ENCODE results near the gene GOLIM4.
"Not testable (repeated sequence)": the region's sequence is repeated elsewhere in the genome, so short reads cannot be mapped to it uniquely, and the experiment has no call there.

Gene GOLIM4

DNA sequence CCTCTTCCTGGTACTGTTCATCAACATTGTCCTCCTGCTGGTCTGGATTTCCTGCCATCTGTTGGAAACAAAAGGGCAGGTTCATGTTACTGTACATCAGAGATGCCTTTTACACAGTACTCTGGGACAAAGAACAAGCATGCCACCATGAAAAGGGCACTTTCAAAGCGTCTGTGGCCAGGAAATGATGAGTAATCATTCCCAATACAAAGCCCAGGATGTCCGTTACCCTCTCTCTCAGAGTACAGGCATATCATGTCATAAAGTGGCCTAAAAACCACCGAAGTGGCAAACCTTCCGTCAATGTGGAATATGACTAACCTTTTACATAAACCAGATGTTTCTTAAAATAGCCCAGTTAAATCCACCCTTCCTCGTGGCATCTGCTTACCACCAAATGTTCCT lies 71.2 kb downstream of the GOLIM4 start:
- no peak overlapping the region for H3K4me3 ChIP-seq (ENCODE audit: low read length)
- peak; percentile 10 for DNase-seq (ENCODE audit: low read depth, low spot score)

- no peak for DNase-seq (ENCODE audit: low read depth, low spot score)
- no peak overlapping the region for H3K4me3 ChIP-seq (ENCODE audit: low read length)
Measured at GRCh38 chr3:168021737-168022450, 73.8 kb downstream of the GOLIM4 start.

GRCh38 chr3:168011280-168011679 lies 84.4 kb downstream of the GOLIM4 start:
- not testable (repeated sequence) for DNase-seq (ENCODE audit: low read depth, low spot score)

DNA sequence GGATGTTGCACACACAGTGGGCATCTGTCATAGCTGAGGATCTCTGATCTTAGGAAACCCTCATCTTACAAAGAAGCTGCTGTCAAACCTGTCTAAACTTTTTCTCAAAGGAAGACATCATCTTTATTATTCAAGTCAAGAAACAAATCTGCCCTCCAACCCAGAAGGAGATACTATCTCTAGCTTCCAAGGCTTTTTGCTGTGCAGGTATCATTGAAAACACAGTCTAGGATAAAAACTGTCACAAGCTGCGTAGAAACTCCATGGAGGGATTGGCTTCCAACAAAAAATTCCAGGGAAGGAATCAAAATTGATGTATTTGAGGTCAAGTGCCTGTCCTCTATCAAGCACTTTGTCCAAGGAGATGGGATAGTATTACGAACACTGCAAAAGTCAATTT lies 89.1 kb downstream of the GOLIM4 start:
- no peak overlapping the region for H3K4me3 ChIP-seq (ENCODE audit: low read length)
- no peak for DNase-seq (ENCODE audit: low read depth, low spot score)

More at GRCh38 chr3:168011280-168011679, 84.4 kb downstream of the GOLIM4 start:
- not testable (repeated sequence) for H3K4me3 ChIP-seq (ENCODE audit: low read length)

GRCh38 chr3:168003911-168004310 lies 91.8 kb downstream of the GOLIM4 start:
- DNase-seq (ENCODE audit: low read depth, low spot score): no peak
- no peak overlapping the region for H3K4me3 ChIP-seq (ENCODE audit: low read length)

DNA sequence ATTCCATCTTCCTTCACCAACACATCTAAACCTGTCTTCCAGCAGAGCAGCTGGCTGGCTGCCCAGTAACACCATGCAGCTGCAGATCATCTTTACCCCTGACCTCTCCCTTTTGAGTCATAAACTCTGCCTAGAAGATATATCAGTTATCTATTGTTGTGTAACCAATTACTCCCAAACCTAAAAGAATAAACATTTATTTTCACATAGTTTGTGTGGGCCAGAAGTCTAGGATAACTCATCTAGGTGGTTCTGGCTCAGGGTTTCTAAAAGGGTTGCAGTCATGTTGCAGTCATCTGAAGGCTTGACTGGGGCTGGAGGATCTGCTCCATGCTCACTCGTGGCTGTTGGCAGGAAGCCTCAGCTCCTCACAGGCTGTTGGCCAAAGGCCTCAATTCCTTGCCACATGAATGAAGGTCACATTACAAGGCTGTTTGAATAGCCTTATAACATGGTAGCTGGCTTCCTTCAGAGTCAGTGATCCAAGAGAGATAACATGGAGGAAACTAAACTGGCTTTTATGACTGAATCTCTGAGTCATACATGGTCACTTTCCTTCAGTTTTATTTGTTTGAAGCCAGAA lies 92.8 kb downstream of the GOLIM4 start:
- H3K4me3 ChIP-seq (ENCODE audit: low read length): no peak overlapping the region
- DNase-seq (ENCODE audit: low read depth, low spot score): no peak

- H3K4me3 ChIP-seq (ENCODE audit: low read length): no peak overlapping the region
Measured at GRCh38 chr3:168001244-168001643, 94.5 kb downstream of the GOLIM4 start.

GRCh38 chr3:167998253-167998652 lies 97.5 kb downstream of the GOLIM4 start:
- no peak for DNase-seq (ENCODE audit: low read depth, low spot score)
- H3K4me3 ChIP-seq (ENCODE audit: low read length): no peak overlapping the region

More at GRCh38 chr3:168001244-168001643, 94.5 kb downstream of the GOLIM4 start:
- no peak for DNase-seq (ENCODE audit: low read depth, low spot score)

GRCh38 chr3:167996514-167996913 lies 99.2 kb downstream of the GOLIM4 start:
- no peak for DNase-seq (ENCODE audit: low read depth, low spot score)
- no peak overlapping the region for H3K4me3 ChIP-seq (ENCODE audit: low read length)

DNA sequence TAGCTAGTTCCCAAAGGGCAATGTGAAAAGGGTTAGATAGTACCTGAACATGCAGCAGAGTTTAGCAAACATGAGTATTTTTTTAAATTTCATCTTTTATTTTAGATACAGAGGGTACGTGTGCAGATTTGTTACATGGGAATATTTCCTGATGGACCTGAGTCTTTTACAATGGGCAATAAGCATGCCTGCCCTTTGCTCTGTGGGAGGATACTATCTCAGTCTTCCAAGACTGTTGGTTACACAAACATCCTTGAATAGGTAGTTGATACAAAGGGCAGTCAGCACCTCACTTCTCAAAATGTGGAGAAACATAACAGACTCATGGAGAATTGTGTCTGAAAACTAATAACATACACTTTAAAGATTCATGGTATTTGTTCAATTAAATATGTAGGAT lies 103.3 kb downstream of the GOLIM4 start:
- H3K4me3 ChIP-seq (ENCODE audit: low read length): no peak overlapping the region

GRCh38 chr3:167991213-167991612 lies 104.5 kb downstream of the GOLIM4 start:
- no peak for DNase-seq (ENCODE audit: low read depth, low spot score)
- no peak overlapping the region for H3K4me3 ChIP-seq (ENCODE audit: low read length)

More for the DNA sequence above, 103.3 kb downstream of the GOLIM4 start:
- DNase-seq (ENCODE audit: low read depth, low spot score): no peak

GRCh38 chr3:167989999-167990398 lies 105.7 kb downstream of the GOLIM4 start:
- DNase-seq (ENCODE audit: low read depth, low spot score): no peak
- no peak overlapping the region for H3K4me3 ChIP-seq (ENCODE audit: low read length)

- DNase-seq (ENCODE audit: low read depth, low spot score): no peak
- no peak overlapping the region for H3K4me3 ChIP-seq (ENCODE audit: low read length)
Measured at GRCh38 chr3:167989066-167989465, 106.7 kb downstream of the GOLIM4 start.

GRCh38 chr3:167983583-167983982 lies 112.1 kb downstream of the GOLIM4 start:
- DNase-seq (ENCODE audit: low read depth, low spot score): no peak
- no peak overlapping the region for H3K4me3 ChIP-seq (ENCODE audit: low read length)

- no peak for DNase-seq (ENCODE audit: low read depth, low spot score)
- no peak overlapping the region for H3K4me3 ChIP-seq (ENCODE audit: low read length)
Measured at GRCh38 chr3:167978486-167978885, 117.2 kb downstream of the GOLIM4 start.

GRCh38 chr3:167978071-167978470 lies 117.7 kb downstream of the GOLIM4 start:
- DNase-seq (ENCODE audit: low read depth, low spot score): no peak
- no peak overlapping the region for H3K4me3 ChIP-seq (ENCODE audit: low read length)

- no peak for DNase-seq (ENCODE audit: low read depth, low spot score)
- no peak overlapping the region for H3K4me3 ChIP-seq (ENCODE audit: low read length)
Measured at GRCh38 chr3:167976516-167977361, 119.0 kb downstream of the GOLIM4 start.

DNA sequence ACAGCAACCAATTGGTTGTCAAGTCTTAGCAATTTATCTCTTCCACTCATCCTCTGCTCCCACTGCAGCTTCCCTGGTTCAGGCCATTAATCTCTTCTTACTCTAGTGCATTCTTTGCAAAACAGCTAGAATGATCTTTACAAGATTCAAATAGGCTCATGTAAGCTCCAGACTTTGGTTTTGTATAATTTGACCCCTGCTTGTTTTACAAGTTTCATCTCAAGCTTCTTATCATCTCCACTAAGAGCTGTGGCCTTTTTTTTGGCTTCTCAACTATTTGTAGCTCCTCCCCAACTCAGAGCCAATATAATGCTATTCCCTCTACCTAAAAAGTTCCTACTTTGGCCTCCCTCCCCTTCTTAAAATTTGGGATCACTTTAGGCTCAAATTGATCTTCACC lies 121.8 kb downstream of the GOLIM4 start:
- DNase-seq (ENCODE audit: low read depth, low spot score): no peak
- no peak overlapping the region for H3K4me3 ChIP-seq (ENCODE audit: low read length)

GRCh38 chr3:167973046-167973445 lies 122.7 kb downstream of the GOLIM4 start:
- DNase-seq (ENCODE audit: low read depth, low spot score): no peak

GRCh38 chr3:167972502-167972901 lies 123.2 kb downstream of the GOLIM4 start:
- no peak overlapping the region for H3K4me3 ChIP-seq (ENCODE audit: low read length)
- DNase-seq (ENCODE audit: low read depth, low spot score): no peak

More at GRCh38 chr3:167973046-167973445, 122.7 kb downstream of the GOLIM4 start:
- H3K4me3 ChIP-seq (ENCODE audit: low read length): no peak overlapping the region
